GM21786 (cell line): ENCODE data around the gene PRPS1L1.

Experiments
- ATAC-seq: cut with Tn5 transposase; IDR thresholded peaks from one replicate; pipeline ENCODE4 v1.9.1; 2021; ENCODE audit not compliant: unreplicated experiment

Gene PRPS1L1

DNA sequence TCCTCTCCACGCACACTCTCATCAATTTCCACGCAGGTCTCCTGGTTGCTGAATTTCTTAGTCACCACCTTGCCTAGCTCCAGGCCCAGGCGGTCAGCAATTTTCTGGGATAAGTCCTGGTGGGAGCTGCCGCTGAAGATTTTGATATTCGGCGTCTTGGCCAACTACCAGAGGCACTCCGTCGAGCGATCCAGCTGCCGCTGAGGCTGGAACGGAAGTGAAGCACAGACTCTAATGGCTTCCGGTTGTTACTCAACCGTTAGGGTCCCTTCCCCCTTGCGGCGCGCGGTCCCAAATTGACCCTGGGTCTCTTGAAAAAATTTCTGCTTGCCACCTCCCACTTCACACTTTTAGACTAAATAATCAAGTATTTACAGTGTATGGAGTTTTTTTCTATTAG, at the start of gene PRPS1L1:
TSS of gene PRPS1L1 (minus strand) at position 219 of the 400 bp plus-strand sequence.
- ATAC-seq = no peak

DNA sequence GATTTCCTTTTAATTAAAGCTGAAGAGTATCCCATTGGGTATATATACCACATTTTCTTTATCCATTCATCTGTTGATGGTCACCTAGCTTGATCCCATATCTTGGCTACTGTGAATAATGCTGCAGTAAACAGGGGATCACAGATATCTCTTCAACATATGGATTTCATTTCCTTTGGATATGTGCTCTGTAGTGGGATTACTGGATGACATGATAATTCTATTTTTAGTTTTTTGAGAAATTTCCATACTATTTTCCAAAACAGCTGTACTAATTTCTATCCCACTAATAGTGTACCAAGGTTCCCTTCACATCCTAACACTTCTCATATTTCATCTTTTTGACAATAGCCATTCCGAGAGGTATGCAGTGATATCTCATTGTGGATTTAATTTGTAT, 48.8 kb upstream of the PRPS1L1 start:
- no peak for ATAC-seq

DNA sequence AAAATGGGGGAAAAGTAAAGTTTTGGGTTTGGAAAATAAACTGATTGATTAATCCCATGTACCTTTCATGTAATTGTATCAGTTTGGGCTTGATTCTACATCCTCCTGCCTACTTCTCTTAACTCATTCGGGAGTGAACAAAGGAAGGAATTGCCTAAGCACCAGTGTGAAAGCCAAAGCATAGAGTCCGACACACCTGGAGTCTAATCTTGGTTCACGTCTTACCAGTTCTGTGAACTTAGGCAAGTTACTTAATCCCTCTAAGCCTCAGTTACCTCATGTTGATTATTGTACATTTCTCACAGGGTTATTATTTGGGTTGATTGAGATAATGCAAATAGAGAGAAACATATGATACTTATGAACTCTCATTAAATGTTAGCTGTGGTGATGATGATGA, 41.1 kb upstream of the PRPS1L1 start:
- ATAC-seq = no peak

DNA sequence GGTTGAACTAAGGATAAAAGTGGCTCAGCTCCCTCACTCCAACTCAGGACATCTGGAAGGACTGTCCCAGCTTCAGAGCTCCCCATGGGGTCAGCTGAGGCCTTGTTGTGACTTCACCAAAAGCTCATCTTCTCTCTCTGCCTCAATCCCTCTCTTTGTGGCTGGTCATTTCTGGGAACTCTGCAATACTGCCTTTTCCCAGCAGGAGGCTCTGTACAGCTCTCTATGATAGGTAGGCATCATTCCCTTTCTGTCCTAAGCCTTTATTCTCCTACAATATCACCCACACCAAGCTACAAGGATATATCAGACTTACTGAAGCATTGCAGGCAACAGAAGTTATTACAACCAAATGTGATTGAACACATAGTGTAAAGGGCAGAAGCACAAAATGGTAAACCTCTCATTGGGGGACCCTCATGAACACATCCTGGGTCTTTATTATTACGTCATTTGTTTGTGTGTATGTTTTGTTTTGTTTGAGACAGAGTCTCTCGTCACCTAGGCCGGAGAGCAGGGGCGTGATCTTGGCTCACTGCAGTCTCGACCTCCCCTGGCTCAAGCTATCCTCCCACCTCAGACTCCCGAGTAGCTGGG, 36.7 kb upstream of the PRPS1L1 start:
- ATAC-seq = peak; percentile 61

DNA sequence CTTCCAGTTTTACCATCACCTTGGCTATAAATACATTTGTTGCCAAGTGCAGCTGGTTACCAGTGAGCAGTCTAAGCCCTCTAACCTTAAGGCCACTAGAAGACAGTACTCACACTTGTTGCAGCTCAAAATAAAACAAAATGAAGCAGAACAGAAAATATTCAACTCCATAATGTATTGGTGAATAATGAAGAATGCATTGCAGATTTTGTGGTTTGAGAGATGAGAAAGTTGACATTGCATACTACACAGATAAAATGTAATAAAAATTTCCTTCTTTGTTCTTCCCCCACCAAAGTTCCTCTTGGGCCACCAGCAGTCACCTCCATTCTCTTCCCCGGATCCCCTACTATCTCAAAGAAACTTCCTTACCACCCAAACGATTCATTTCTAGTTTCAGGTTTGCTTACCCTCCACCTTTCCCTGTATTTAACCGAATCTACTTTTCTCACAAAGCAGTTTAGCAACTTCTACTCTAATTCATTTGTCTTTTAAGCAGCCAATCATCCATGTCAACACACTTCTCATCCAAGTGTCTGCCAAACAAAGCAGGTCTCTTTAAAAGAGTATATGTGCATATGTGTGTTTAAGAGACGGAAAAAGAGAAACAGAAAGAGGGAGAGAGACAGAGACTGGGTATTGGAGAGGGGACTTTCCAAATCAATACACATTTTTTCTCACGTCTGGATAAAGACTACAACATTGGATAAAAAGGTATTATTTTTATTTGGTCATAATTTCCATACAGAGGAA, 35.7 kb upstream of the PRPS1L1 start:
- no peak for ATAC-seq

DNA sequence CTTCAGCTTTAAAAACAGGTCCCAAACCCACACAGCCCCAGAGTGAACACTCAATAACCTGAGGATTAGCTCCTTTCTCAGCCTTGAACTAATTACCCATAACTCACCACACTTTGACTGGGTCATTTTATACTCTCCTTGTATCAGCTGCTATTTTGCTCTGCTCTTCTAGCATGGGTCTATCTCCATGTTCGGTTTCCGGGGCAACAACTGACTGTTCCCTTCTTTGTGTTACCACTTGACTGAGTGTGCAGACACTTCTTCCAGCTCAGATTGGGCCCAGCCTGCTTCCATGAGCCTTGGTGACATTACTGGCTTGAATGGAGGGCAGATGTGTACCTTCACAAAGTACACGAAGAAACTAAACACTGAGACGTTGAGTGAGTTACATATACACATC, 31.5 kb upstream of the PRPS1L1 start:
- ATAC-seq = no peak

DNA sequence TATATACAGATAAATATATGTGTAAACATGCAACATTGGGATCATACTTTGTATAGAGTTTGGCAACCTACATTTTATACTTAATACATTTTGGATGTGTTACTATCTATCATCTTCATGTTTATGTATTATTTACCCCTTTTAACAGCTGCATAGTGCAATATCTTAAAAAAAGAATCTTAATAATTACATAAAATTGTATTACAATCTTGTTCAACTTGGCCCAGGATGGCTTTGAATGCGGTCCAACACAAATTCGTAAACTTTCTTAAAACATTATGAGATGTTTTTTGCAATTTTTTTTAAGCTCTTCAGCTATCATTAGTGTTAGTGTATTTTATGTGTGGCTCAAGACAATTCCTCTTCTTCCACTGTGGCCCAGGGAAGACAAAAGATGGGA, 26.3 kb upstream of the PRPS1L1 start:
- no peak for ATAC-seq

DNA sequence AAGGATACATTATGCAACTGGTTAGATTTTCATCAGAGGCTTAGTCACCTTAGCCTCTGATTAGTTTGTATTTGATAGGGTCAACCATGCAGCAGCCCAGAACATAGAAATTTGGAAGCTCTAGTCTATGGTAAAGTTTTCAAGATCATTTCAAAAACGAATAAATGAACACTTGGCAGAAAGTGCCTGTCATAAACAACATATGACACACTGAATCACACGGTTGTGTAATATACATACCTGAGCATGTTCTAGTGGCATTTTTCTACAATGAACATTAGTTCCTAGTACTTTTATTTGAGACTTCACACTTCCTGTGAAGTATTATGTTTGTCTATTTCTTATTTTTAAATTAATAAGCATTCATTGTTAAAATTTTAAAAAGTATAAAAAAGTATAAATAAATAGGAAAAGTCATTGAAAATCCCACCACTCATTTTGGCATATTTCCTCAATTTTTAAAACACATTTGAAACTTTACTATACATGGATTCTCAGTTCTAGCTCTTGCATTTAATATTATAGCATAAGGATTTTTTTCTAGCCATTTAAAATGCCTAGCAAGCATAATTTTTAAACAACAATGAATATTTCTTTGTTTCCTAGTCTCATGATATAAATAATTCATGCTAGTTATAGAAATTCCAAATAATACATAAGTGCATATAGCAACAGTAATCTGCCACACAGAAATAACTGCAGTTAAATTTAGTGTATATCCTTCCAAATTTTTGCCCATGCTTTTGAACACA, 25.7 kb upstream of the PRPS1L1 start:
- no peak for ATAC-seq

DNA sequence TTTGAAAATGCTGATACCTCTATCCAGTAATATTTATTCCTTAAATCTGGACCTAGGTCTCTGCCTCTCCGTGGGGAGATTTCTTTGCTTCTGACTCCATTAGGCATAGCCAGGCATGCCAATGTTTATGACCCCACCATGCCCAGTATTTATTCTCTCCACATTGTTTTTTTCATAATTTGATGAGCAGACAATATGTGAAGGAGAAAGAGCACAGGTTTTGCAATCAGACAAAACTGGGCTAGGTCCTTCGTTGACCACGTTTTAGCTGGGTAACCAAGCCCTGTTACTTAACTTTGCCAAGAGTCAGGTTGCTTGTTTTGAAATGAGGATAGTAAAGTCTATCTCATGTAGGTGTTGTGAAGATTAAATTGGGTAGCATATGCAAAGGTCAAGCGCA, 21.6 kb upstream of the PRPS1L1 start:
- no peak for ATAC-seq

DNA sequence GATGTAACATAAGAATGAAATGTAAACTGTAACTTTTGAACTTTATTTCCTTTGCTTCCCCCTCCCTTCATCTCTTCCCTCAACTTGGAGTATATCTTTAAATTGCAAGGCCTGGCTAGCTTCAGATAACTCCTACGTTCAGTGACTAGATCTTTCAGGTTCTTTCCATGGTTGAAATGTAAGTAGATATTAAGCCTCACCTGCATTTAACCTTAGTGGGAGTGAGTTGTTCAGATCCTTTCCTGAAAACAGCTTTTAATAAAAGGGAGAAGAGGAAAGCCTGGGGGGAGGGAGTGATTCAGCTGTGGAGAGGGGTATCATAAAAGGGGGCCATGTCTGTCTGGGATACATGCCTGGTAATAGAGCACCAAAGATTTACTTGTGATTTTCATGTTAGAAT, 19.0 kb upstream of the PRPS1L1 start:
- no peak for ATAC-seq

DNA sequence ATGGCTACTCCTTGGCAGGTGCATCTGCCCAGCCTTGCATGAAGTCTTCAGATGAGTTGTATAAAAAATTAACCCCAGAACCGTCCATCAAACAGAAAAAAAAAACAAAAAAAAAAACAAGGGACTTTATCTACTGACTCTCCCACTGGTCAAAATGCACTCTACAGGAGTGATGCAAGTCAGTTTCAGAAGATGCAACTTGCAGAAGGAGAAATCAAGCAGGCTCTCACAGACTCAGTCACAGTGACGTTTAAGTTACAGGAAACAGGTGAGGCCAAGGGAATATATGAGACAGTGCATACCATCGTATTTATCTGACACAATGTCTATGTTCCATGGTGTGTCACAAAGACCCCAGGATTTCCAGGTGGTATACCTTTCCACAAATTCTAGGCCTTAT, 17.5 kb upstream of the PRPS1L1 start:
- no peak for ATAC-seq

DNA sequence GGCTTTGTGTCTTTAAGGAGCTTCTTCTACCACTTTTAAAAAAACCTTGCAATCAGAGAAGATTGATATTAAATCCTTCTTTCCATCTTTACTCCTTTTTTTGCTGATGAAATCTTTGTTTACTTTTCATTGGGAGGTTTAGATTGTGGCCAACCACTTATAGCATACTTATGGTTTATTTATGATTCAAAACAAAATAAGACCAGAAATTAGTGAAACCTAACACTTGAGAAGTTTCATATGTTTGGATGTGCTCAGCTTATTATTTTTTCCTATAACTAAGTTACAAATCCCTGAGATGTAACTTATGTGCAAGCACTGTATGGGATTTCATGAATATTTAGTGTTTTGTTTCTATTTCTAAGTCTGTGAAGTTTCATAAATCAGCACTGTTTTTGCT, 13.5 kb upstream of the PRPS1L1 start:
- no peak for ATAC-seq

DNA sequence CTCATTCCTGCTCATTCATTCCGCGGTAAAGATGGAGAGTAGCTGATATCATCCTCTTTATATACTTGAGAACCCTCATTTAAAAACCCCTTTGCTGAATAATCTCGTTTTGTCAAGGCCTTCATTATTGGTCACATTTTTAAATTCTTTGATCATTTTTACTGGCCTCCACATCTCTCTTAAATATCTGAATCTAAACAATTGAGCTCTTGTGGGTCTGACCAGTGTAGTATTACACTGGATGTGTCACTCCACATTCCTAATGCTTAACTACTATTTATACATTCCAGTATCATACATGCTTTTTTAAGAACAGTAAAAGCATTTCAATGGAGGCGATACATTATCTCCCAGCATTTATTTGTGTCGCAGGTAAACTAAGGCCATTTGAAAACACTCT, 12.6 kb upstream of the PRPS1L1 start:
- no peak for ATAC-seq

DNA sequence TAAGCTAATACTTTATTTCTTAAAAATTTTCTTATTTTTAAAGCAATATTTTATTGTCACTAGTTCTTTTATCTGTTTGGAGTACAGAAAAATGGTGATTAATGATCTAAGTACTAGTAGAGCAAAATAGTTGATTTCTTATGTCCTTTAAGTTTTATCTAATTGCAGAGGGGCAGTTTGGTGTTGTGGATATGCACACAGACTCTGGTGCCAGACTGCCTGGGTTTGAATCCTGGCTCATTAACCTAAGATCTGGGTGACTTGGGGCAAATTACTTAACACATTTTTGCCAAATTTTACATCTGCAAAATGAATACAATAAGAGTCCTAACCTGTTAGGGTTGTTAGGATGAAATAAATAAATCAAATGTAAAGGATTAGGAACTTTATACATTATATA, 10.7 kb upstream of the PRPS1L1 start:
- no peak for ATAC-seq

DNA sequence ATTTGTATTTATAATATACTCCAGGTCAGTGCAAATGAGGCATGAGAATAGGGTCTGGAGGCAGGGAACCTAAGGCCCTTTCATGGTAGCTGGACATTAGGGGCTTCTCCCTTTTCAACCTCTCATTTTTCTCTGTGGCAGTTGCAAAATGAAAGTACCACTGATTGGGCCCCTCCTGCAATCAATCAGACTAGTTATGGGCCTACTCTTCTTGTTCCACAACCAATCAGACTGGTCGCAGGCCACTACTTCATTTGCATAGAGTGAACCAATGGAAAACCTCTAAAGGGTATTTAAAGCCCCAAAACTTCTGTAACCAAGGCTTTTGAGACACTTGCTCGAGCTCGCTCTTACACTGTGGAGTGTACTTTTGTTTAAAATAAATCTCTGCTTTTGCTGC, 10.0 kb upstream of the PRPS1L1 start:
- no peak for ATAC-seq

DNA sequence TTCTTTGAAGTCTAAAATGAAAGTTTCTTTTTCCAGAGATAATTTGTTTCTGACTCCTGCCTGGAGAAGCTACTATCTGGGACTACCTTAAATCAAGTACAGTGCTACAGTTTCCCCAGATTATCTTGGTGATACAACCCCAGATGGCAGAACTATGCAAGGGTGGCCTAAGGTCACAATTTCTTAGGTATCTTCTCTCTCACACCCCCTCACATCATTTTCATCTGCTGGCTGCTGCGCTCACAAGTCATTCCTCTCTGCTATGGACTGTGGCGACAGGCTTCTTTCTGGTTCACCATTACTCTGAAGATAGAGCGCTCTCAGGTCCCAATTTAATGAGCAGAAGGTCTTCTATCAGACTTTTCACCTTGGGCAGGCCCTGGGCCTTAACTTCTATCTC, 9.1 kb upstream of the PRPS1L1 start:
- ATAC-seq = no peak

DNA sequence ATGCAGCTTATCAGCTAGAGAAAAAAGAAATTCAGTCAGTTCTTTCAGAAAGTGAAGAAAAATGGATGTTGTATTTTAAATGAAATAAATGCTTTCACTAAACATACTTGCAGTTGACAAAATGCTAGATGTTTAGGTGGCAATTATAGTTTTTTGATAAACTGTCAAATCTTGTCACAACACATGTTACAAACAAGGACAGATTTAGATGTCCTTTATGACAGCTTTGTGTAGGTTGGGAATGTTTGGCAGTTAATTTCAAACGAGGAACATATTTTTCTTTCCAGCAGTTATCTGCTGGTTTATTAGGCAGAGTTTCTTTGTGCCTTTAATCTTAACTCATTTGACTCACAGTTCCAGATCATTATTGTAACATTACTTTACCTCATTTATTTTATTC, 3.1 kb upstream of the PRPS1L1 start:
- ATAC-seq = no peak

DNA sequence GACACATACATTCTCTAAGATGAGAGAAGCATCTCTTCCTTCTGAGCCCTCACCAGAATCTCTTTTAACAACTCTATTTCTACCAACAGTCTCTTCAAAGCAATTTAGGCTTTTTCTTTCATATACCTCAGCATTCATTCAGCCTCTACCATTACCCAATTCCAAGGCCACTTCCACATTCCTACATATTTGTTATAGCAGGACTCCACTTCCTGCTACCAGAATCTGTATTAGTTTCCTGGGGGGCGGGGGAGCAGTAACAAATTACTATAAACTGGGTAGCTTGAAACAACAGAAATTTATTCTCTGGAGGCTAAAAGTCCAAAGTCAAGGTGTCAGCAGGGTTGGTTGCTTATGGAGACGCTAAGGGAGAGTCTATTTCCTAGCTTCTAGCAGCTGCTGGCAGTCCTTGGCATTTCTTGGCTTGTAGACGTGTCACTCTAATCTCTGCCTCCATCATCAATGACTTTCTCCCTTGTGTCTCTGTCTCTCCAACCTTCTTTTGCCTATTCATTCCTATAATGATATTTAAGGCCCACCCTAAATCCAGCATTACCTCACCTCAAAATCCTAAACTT, 7.4 kb downstream of the PRPS1L1 start:
- ATAC-seq = no peak

DNA sequence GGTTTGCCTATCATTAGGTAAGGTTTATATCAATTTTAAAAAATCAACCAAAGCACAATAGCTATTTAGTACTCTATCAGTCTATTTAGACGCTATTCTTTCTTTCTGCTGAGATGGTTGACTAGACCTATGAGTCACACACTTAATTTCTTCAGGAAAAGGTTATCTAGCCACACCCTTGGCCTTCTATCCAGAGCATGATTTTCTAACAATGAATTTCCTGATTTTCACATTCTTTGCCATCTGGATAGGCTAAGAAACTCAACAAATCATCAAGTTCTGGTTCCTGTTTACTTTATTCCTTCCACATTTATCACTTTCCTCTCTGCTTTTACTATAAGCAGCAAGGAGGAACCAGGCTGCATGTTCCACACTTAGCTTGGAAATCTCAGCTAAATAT, 8.1 kb downstream of the PRPS1L1 start:
- ATAC-seq = no peak

DNA sequence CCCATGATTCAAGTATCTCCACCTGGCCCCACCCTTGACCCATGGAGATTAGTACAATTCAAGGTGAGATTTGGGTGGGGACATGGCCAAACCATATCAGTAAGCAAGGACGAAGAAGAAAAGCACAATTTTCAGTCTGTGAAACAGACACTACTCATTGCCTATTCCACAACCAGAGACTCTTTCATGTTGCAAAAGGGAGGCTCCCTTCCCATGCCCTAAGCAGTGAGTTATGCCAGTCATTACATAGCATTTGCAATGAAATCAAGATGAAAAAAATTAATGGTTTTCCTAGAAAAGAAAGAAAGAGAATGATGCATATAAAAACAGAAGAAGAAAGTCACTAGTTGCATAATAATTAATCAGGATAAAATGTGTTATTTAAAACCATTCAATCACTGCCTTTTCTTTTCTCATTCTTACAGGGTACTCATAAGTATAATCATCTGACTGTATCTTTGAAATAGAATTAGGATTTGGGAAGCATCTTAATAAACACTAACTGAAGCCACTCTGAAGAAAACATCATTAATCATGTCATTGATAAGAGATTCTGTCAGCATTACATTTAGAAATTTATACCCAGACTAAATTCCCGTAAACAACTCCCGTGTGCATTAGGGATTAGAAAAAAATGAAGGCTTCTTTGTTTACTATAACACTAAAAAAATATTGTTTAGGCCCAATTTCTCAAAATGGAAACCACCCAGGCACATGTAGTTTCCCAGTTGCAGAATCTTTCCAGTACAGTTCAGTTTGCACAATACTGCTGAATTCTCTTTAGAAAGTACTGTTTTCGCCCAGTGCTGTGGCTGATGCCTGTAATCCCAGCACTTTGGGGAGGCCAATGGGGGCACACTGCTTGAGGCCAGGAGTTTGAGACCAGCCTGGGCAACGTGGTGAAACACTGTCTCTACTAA, 9.1 kb downstream of the PRPS1L1 start:
- ATAC-seq = no peak
